ENCODE data around the gene C16orf96. TPM values are rescaled to one million over a fixed set of nuclear protein-coding genes. Genes with fewer than 3 reads are reported as not detected.

The C16orf96 gene
- total and polyA plus RNA-seq, 2 donors (not counting 3 experiments of a cell fraction or from before 2014, with no cell fraction given): not detected

DNA sequence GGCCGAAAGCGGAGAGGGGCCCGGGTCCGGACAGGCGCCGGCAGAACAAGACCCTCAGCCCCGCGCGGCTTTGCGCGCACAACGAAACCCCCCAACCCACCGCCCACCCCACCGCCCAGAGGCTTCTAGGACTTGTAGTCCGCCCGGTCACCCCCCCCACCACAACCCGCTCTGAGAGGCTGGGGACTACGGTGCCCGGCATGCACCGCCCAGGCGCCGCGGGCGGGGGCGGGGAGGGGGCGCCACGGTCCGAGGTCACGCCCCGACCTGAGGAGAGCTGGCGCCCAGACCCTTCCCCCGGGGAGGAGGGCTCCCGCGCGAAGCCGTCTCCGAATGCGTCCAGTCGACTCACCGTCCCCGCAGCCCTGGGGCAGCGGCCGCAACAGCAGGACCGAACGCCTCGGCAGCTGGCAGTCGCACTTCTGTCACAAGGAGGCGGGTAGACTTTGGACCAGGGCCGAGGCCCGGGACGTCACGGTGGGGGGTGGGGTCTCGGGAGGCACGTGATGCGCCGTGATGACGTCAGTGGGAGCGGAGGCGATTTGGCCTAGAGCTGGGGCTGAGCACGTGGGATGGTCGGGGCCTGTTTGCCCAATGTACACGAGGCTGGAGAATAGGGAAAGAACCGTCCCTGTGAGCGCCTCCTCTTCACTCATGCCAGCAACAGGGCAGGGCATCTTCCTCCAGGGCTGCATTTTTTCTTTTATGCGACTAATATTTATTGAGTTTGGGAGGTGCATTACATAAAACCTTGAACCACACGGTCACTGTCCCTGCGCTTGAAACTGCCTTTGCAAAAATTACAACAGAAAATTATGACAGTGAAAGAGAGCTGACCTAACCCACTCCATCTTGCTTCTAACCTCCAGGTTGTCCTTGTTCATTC, 17.5 kb upstream of the C16orf96 start, which contains the start of gene CDIP1:
CDIP1 (minus strand) TSS at position 424 of the 886 bp plus-strand sequence. CDS start 24,643 bp downstream, outside the sequence.
- ChIA-PET POLR2A (no interaction called here), CTCF (interaction anchor here (0.8 to 2.1 kb wide), 4 partner anchors 10 to 33 kb away, joined by 3 to 12 read pairs (median 3); no protein-coding TSS in a partner anchor)
- no peaks in the 10 kb centered on the region for H3K36me3 ChIP-seq (ENCODE audit: control insufficient read depth in 2 of 2, extremely low read depth in 1 of 2, insufficient read depth in 2 of 2, low read length in 2 of 2)
- FAIRE-seq: peak; percentile 94
- H3K9me1 ChIP-seq (replicated peaks; ENCODE audit: control insufficient read depth, extremely low read depth, insufficient read depth, low read length): no peaks in the 10 kb centered on the region
- H3K4me1 ChIP-seq (ENCODE audit: control insufficient read depth, extremely low read depth, insufficient read depth, low read length): peaks cover 4% of the 10 kb centered on the region
- H3K4me3 ChIP-seq (replicated peaks in 1 of 3; ENCODE audit: insufficient read depth in 1 of 3, low read depth in 1 of 3, low read length in 3 of 3): peak within 1 kb of the TSS; percentile 50 to 60 (median 57)
- dilution Hi-C loops (cut with MboI; ENCODE audit: extremely low pct_ligation_motif_present, low sequenced_read_pairs) (no loop called here), intact Hi-C loops (cut with micrococcal nuclease) (loop anchor here (2.0 to 5.0 kb wide), 2 partner anchors 62 to 74 kb away; partner anchors contain the start of genes HMOX2 and UBALD1)
- BruUV-seq (replicated peaks): no TSS peak
- no peaks in the 10 kb centered on the region for H3K9me3 ChIP-seq (replicated peaks; ENCODE audit: control insufficient read depth, insufficient read depth, low read length)
- peaks cover 0 to 2% of the 10 kb centered on the region in 2 experiments for H3K27me3 ChIP-seq (ENCODE audit: control insufficient read depth in 2 of 2, insufficient read depth in 2 of 2, low read length in 2 of 2)
- DNase-seq (ENCODE audit: low read depth, low spot score): peak; percentile 97
- no peaks in the 10 kb centered on the region for H3K79me2 ChIP-seq (ENCODE audit: control insufficient read depth, insufficient read depth, low read length)
- H4K20me1 ChIP-seq (replicated peaks; ENCODE audit: control insufficient read depth, extremely low read depth, insufficient read depth, low read length): no peaks in the 10 kb centered on the region
- H3K4me2 ChIP-seq (ENCODE audit: insufficient read depth, low read length): peak within 1 kb of the TSS; percentile 57
- H2AFZ ChIP-seq (ENCODE audit: low read depth, low read length): peak within 1 kb of the TSS; percentile 75
- no peak for TF ChIP-seq GATA2 (IDR thresholded peaks at IDR 0.05; ENCODE audit: insufficient read depth, insufficient read length, low read depth, low read length)
- peak; percentile 42 for TF ChIP-seq JUN (IDR thresholded peaks at IDR 0.05; ENCODE audit: borderline replicate concordance, insufficient read depth, insufficient read length, low read depth)
- TF ChIP-seq POLR2A (IDR thresholded peaks at IDR 0.05; ENCODE audit: low read depth, low read length): peak; percentile 72
- TF ChIP-seq, protein P1, sequence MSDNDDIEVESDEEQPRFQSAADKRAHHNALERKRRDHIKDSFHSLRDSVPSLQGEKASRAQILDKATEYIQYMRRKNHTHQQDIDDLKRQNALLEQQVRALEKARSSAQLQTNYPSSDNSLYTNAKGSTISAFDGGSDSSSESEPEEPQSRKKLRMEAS (IDR thresholded peaks at IDR 0.05; ENCODE audit: insufficient read depth, insufficient read length): peak; percentile 100
- no peak for TF ChIP-seq FOS (IDR thresholded peaks at IDR 0.05; ENCODE audit: borderline replicate concordance, insufficient read depth, low read length)
- TF ChIP-seq, protein P2, sequence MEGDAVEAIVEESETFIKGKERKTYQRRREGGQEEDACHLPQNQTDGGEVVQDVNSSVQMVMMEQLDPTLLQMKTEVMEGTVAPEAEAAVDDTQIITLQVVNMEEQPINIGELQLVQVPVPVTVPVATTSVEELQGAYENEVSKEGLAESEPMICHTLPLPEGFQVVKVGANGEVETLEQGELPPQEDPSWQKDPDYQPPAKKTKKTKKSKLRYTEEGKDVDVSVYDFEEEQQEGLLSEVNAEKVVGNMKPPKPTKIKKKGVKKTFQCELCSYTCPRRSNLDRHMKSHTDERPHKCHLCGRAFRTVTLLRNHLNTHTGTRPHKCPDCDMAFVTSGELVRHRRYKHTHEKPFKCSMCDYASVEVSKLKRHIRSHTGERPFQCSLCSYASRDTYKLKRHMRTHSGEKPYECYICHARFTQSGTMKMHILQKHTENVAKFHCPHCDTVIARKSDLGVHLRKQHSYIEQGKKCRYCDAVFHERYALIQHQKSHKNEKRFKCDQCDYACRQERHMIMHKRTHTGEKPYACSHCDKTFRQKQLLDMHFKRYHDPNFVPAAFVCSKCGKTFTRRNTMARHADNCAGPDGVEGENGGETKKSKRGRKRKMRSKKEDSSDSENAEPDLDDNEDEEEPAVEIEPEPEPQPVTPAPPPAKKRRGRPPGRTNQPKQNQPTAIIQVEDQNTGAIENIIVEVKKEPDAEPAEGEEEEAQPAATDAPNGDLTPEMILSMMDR (IDR thresholded peaks at IDR 0.05; ENCODE audit: extremely low read depth in 1 of 2, insufficient read depth in 1 of 2, low read depth in 1 of 2, low read length in 2 of 2): peak in 1 of 2 donors; percentile 3
- peak; percentile 87 for TF ChIP-seq POLR2AphosphoS5 (IDR thresholded peaks at IDR 0.05; ENCODE audit: insufficient read depth, low read depth, low read length)
- peak; percentile 22 for TF ChIP-seq EZH2 (IDR thresholded peaks at IDR 0.05; ENCODE audit: borderline replicate concordance, low read depth, low read length, severe bottlenecking)
- peak; percentile 97 for TF ChIP-seq MYC (IDR thresholded peaks at IDR 0.05; ENCODE audit: low read depth, low read length)
- peak within 1 kb of the TSS; percentile 25 for H3K27ac ChIP-seq (ENCODE audit: insufficient read depth, low read depth, low read length)
- peak within 1 kb of the TSS; percentile 64 for H3K9ac ChIP-seq (replicated peaks; ENCODE audit: extremely low read depth, insufficient read depth, low read length)

All from endothelial cell of umbilical vein (primary cell).